NT2/D1 (cell line): ENCODE results near the gene PKP3.
"Not testable (repeated sequence)": the region's sequence is repeated elsewhere in the genome, so short reads cannot be mapped to it uniquely, and the experiment has no call there.

Experiments
- DNase-seq: peaks from one replicate; pipeline ENCODE4 v3.0.0-alpha.2; 2011; ENCODE audit warnings: low read depth, low spot score
- H3K27me3 ChIP-seq: 2 replicates; pipeline ENCODE4 v1.6.0; 2011; ENCODE audit warnings: mild to moderate bottlenecking; ENCODE audit not compliant: insufficient read length, insufficient read depth
- H3K36me3 ChIP-seq: 2 replicates; pipeline ENCODE4 v1.6.1; 2011; ENCODE audit warnings: mild to moderate bottlenecking, low read length, mixed read lengths; ENCODE audit not compliant: insufficient read depth, insufficient read length
- H3K4me1 ChIP-seq: 2 replicates; pipeline ENCODE4 v1.5.1; 2011; ENCODE audit not compliant: insufficient read depth, insufficient read length
- H3K4me3 ChIP-seq: 2 replicates; pipeline ENCODE4 v1.5.1; 2011; ENCODE audit warnings: low read depth; ENCODE audit not compliant: insufficient read length
- H3K9ac ChIP-seq: 2 replicates; pipeline ENCODE4 v1.6.0; 2011; ENCODE audit warnings: low read depth; ENCODE audit not compliant: insufficient read length
- H3K9me3 ChIP-seq: 2 replicates; pipeline ENCODE4 v1.5.1; 2011; ENCODE audit warnings: mild to moderate bottlenecking, low read length; ENCODE audit not compliant: insufficient read depth
- SUZ12 ChIP-seq: IDR thresholded peaks from 2 replicates; pipeline ENCODE4 v1.6.1; 2011; ENCODE audit not compliant: insufficient read length, insufficient read depth; ENCODE audit errors: extremely low read depth
- YY1 ChIP-seq: IDR thresholded peaks from 2 replicates; pipeline ENCODE4 v1.6.1; 2011; ENCODE audit not compliant: insufficient read length, insufficient read depth
- ZNF274 ChIP-seq: IDR thresholded peaks from 2 replicates; pipeline ENCODE4 v1.6.1; 2011; ENCODE audit warnings: mild to moderate bottlenecking, low read depth, low read length

Gene PKP3

DNA sequence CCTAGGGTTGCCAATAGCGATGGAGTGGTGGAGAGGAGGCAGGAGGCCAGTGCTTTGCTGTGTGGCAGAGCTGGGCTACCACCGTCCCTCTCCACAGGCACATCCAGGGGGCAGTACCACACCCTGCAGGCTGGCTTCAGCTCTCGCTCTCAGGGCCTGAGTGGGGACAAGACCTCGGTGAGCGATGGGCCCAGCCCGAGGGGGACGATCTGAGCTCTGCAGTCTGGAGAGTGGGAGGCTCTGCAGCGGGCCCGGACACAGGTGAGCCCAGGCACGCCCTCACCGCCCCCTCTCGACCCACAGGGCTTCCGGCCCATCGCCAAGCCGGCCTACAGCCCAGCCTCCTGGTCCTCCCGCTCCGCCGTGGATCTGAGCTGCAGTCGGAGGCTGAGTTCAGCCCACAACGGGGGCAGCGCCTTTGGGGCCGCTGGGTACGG lies 2.5 kb downstream of the PKP3 start:
- DNase-seq, result no peak
- Histone ChIP-seq H3K27me3 (no peaks in the 10 kb centered on the region), H3K4me1 (peaks cover 22% of the 10 kb centered on the region), H3K9me3 (peaks cover 8% of the 10 kb centered on the region; the same call in 1 of the 2 replicates), H3K36me3 (no peaks in the 10 kb centered on the region), H3K9ac (no peak overlapping the region), H3K4me3 (no peak overlapping the region)
- TF ChIP-seq ZNF274, result no peak
- no peak for TF ChIP-seq SUZ12
- no peak for TF ChIP-seq YY1

DNA sequence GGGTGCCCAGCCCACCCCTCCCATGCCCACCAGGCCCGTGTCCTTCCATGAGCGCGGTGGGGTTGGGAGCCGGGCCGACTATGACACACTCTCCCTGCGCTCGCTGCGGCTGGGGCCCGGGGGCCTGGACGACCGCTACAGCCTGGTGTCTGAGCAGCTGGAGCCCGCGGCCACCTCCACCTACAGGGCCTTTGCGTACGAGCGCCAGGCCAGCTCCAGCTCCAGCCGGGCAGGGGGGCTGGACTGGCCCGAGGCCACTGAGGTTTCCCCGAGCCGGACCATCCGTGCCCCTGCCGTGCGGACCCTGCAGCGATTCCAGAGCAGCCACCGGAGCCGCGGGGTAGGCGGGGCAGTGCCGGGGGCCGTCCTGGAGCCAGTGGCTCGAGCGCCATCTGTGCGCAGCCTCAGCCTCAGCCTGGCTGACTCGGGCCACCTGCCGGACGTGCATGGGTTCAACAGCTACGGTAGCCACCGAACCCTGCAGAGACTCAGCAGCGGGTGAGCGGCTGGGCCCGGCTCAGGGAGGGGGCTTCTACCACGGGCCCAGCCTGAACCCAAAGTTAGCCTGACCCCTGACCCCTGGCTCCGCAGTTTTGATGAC lies 3.0 kb downstream of the PKP3 start:
- Histone ChIP-seq H3K9me3 (peaks cover 8% of the 10 kb centered on the region; the same call in 1 of the 2 replicates), H3K9ac (no peak overlapping the region), H3K4me1 (peaks cover 17% of the 10 kb centered on the region), H3K36me3 (no peaks in the 10 kb centered on the region), H3K4me3 (no peak overlapping the region), H3K27me3 (no peaks in the 10 kb centered on the region)
- no peak for DNase-seq
- TF ChIP-seq ZNF274 (no peak), SUZ12 (no peak), YY1 (no peak)

- TF ChIP-seq ZNF274 (no peak), YY1 (no peak), SUZ12 (no peak)
- H3K9me3 ChIP-seq, result peaks cover 8% of the 10 kb centered on the region; the same call in 1 of the 2 replicates
- no peaks in the 10 kb centered on the region for H3K36me3 ChIP-seq
- no peak overlapping the region for H3K4me3 ChIP-seq
- peaks cover 7% of the 10 kb centered on the region for H3K4me1 ChIP-seq
- no peak overlapping the region for H3K9ac ChIP-seq
- no peak for DNase-seq
- H3K27me3 ChIP-seq, result no peaks in the 10 kb centered on the region
Observed at GRCh38 chr11:398826-399225, 4.8 kb downstream of the PKP3 start.

DNA sequence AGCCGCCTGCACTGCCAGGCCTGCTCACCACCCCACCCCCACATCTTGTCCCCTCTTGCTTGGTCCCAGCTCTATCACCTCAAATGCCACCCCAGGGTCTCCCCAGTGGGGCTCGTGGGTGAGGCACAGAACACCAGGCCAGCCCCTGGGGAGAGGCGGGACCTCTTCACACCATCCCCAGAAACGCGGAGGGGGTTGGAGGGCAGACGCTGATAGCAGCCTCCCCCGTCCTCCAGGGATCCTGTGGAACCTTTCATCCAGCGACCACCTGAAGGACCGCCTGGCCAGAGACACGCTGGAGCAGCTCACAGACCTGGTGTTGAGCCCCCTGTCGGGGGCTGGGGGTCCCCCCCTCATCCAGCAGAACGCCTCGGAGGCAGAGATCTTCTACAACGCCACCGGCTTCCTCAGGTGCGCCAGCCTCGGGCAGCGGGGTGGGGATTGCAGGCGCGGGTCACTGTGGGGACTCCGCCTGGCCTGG lies 5.8 kb downstream of the PKP3 start:
- no peak for DNase-seq
- H3K4me3 ChIP-seq, result no peak overlapping the region
- peaks cover 8% of the 10 kb centered on the region; the same call in 1 of the 2 replicates for H3K9me3 ChIP-seq
- no peak for TF ChIP-seq SUZ12
- no peak for TF ChIP-seq ZNF274
- TF ChIP-seq YY1, result no peak
- H3K9ac ChIP-seq, result no peak overlapping the region
- peaks cover 3% of the 10 kb centered on the region for H3K4me1 ChIP-seq
- no peaks in the 10 kb centered on the region for H3K27me3 ChIP-seq
- no peaks in the 10 kb centered on the region for H3K36me3 ChIP-seq

DNA sequence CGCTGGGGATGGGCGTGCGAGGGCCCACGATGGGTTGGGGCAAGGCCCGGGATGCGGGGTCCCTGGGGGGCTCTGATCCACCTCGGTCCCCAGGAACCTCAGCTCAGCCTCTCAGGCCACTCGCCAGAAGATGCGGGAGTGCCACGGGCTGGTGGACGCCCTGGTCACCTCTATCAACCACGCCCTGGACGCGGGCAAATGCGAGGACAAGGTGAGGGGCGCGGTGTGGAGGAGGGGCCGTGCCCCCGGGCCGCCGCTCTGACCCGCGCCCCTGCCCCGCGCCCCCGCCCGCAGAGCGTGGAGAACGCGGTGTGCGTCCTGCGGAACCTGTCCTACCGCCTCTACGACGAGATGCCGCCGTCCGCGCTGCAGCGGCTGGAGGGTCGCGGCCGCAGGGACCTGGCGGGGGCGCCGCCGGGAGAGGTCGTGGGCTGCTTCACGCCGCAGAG lies 6.3 kb downstream of the PKP3 start:
- Histone ChIP-seq H3K4me1 (peaks cover 4% of the 10 kb centered on the region), H3K9me3 (peaks cover 8% of the 10 kb centered on the region; the same call in 1 of the 2 replicates), H3K36me3 (no peaks in the 10 kb centered on the region), H3K9ac (no peak overlapping the region), H3K4me3 (no peak overlapping the region), H3K27me3 (no peaks in the 10 kb centered on the region)
- TF ChIP-seq ZNF274, result no peak
- no peak for TF ChIP-seq YY1
- TF ChIP-seq SUZ12, result no peak
- no peak for DNase-seq

- H3K36me3 ChIP-seq, DNase-seq, H3K9me3 ChIP-seq, H3K4me3 ChIP-seq, H3K9ac ChIP-seq, H3K27me3 ChIP-seq, H3K4me1 ChIP-seq: not testable (repeated sequence)
Observed at GRCh38 chr11:401196-401595, 7.2 kb downstream of the PKP3 start.

GRCh38 chr11:403021-403760 lies 9.2 kb downstream of the PKP3 start:
- Histone ChIP-seq H3K4me1 (peaks cover 20% of the 10 kb centered on the region), H3K4me3 (no peak overlapping the region), H3K36me3 (no peaks in the 10 kb centered on the region), H3K27me3 (peaks cover 8% of the 10 kb centered on the region), H3K9ac (no peak overlapping the region), H3K9me3 (peaks cover 8% of the 10 kb centered on the region; the same call in 1 of the 2 replicates)
- DNase-seq, result no peak
- TF ChIP-seq ZNF274, result no peak
- TF ChIP-seq SUZ12, result no peak
